Activated CD4-positive, alpha-beta T cell treated with anti-CD3 and anti-CD28 coated beads, Interleukin-2, amount 50 U/mL, for 24 hours (primary cell): Measurements from ENCODE around the gene MUL1.
"Not testable (repeated sequence)": the region's sequence is repeated elsewhere in the genome, so short reads cannot be mapped to it uniquely, and the experiment has no call there.

Source experiments
- DNase-seq, 2 donors: peaks; one replicate each; pipeline ENCODE4 v3.0.0-alpha.2; 2020; ENCODE audit warnings: low read depth in 1 of 2, low spot score in 1 of 2

Gene MUL1

DNA sequence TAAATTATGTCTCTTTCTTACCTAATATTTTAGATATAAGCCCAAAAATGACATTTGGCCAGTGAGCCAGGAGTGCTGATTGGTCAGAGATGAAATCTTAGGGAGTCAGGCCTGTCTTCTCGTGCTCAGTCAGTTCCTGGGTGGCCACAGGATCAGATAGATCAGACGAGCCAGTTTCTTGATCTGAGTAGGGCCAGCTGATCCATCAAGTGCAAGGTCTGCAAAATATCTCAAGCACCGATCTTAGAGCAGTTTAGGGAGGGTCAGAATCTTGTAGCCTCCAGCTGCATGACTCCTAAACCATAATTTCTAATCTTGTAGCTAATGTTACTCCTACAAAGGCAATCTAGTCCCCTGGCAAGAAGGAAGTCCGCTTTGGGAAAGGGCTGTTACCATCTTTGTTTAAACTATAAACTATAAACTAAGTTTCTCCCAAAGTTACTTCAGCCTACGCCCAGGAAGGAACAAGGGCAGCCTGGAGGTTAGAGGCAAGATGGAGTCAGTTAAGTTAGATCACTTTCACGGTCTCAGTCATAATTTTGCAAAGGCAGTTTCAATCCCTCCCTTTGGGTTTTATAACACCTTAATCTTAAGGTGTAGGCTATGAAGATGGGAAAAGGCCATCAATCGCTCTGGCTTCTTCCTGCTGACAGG is 11.8 kb upstream of the MUL1 start:
- DNase-seq, result not testable (repeated sequence)

DNA sequence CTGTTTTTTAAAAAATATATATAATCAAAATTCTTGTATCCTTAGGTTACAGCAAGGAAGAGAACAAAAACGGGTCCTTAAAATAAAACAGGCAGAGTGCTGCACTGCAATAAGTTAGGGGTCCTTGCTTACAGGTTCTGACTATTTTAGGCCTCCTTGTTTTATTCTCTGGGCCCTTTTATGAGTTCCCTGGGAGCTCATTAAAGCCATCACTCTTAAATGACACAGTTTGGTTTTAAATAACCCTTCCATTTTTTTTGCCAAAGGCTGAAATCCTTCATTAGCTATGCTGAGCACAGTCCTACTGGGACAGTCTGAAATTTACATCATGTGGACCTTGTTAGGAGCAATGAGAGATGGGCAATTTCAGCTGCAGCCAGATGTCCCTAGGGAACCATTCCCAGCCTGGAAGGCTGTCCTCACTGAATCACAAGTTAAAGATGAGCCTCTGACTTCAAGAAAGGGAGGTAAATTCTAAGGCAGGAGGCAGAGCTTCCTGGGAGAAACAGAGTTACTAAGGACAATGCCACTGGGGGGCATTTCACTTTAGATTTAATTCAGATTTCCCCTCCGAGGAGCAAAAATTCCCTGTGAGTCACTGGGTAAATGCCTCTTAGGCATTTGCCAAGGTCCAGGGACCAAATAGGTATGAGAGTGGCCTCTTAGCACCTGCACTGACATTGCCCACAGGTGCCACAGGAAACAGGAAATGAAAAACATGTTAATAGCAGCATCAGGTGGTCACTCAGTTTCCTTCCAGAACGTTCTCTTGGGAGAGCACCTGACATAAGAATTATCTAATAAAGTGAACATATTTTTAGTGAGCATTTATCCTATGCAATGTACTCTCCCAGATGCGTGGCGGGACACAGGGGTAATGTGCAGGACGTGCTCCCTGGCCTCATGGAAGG is 3.8 kb upstream of the MUL1 start:
- no peak for DNase-seq

DNA sequence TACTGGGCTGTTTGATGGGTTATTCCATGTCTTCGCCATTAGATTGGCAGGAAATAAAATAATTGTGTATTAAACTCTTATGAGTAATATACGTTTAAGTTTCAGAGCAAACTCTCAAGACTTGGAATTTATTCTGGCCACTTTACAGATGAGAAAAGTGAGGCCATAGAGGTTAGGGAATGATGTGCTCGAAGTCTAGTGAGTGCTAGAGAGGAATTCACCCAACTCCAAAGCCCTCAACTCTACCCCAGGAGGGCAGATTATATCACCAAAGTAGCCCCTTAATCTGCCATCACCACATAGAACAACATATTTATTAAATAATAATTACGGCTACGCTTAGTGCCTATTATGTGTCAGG is 440 bp upstream of the MUL1 start:
- DNase-seq, result no peak

DNA sequence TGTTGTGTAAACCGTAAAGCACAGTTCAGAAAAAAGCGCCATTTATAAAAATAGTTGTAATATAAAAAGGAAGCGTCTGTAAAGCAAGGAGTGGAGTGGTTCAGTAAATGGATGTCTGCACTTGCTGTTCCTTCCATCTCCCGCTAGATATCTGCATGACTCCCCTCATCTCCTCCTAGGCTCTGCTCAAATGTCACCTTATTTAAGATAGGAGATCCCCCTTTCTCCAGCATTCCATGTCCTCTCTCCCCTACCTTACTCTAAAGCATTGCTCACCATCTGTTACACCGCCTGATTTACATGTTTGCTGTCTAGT is 745 bp downstream of the MUL1 start:
- no peak for DNase-seq

DNA sequence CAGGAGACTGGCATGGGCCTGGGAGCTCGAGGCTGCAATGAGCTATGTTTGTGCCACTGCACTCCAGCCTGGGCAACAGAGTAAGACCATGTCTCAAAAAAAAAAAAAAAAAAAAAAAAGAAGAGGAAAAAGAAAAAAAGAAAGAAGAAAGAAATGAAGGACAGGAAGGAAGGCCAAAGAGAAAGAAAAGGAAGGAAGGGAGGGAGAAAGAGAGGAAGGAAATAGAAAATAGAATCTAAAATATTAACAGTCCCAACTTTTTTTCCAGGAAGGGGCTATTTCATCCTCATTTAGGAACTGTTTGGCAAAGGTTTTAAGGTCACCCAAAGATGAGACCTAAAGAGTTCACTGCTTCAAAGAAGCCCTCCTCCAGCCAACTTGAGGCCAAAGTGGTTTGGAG is 2.5 kb downstream of the MUL1 start:
- no peak for DNase-seq

DNA sequence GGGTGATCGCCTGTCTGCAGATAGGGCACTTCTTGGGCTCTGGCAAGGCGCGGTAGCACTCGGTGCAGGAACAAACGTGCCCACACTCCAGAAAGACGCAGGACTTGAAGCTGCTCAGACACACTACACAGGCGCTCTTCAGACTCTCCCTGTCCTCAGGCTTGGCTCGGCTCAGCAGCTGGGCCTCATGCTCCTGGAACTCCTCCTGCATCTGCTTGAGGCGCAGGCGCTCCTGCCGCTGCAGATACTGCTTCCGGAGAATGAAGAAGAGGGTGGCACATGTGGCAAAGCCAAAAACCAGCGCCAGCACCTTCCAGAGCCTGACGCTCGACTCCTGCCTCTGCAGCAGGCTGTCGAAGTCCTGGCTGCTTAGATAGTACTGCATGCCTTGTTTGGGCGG is 7.2 kb downstream of the MUL1 start:
- no peak for DNase-seq

DNA sequence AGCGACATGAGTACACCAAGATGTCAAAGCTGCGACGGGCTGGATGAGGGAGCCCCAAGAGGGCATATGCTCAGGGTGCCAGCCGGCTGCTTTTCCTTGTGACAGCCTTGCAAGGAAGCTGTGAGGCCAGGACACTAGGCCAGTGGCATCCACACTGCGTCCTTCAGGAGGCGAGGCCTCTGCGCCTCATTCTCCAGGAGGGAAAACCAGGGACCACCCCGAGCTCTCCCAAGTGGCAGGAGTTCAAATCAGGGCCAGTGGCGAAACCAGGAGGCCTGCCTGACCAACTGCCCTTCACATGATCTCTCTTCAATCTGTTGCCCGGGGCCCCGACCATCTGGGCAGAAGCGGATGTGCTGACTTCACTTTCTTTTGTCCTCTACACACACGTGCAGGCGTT is 8.2 kb downstream of the MUL1 start:
- DNase-seq, result no peak

DNA sequence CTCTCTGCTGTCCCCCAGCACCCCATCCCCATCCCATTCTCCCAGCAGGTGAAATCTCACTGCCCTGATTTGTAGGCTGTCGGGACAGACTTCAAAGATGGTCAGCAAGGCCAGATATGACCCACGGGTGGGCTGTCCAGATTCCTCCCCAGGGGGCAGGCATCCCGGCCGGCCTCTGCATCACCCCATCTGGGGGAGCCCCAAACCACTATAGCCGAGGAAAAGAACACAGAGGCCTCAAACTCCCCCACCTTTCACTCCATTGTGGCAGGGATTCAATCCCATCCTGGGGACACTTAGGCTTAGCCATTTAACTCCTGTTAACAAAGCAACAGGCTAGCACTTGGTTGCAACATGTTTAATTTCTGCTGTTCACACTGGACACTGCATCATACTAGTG is 8.8 kb downstream of the MUL1 start:
- no peak for DNase-seq

DNA sequence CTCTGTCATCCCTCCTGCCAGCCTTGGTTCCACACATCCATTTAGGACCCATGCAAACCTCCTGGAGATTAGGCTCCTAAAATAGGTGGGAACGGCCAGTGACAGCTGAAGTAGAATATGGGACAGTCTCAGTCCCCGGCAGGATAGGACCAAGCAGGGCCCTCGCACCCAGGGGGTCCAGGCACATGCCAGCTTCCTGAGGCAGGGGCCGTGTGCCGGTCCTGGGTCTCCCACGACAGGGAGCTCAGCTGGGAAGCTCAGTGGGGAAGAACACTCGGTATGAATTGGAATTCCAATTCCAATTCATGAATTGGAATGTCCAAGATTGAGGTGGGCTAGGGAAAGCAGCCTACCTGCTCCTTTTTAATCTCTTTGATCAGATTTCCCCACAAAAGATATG is 9.8 kb downstream of the MUL1 start:
- no peak for DNase-seq

DNA sequence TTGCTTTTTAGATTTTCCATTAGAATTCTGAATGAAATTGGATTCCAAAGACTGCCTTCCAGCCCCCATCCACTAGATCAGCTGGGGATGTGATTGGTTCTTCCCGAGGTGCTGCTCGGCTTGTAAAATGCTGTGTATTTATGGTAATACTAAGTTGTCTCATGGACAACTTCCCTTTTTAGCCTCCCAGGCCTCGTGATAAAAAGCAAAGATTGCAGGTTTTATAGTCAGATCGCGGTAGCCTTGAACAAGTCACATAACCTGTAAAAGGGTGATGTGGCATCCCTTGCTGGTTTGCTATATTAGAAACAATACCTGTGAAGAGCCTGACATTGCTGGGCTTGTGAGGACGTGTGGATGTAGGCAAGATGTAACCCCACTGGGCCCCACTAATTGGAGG is 10.4 kb downstream of the MUL1 start:
- no peak for DNase-seq

DNA sequence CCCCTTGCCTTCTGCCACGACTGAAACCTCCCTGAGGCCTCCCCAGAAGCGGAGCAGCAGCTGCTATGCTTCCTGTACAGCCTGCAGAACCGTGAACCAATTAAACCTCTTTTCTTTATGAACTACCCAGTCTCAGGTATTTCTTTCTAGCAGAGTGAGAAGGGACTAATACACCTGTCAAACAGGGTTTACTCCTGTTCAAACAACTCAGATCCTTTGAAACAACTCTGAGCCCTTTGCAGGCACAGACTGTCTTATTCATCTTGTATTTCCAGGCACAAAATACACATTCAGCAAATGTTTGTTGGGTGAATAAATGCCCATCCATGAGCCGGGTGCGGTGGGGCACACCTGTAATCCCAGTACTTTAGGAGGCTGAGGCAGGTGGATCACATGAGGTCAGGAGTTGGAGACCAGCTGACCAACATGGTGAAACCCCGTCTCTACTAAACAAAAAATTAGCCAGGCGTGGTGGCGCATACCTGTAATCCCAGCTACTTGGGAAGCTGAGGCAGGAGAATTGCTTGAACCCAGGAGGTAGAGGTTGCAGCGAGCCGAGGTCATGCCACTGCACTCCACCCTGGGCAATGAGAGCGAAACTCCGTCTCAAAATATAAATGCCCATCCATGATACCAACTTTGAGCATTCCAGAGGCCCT is 11.1 kb downstream of the MUL1 start:
- not testable (repeated sequence) for DNase-seq

DNA sequence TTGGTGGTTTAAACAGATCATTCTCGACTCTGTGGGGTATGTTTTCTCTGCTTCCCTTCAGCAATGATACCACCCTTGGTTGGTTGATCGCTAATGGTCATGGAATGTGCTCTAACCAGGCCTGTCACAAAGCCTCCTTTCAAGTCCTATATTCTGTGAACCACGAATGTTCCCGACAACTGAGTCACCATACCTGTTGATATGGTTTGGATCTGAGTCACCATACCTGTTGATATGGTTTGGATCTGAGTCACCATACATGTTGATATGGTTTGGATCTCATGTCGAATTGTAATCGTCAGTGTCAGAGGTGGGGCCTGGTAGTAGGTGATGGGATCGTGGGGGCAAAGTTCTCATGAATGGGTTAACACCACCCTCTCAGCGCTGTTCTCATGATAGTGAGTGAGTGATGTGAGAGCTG is 11.7 kb downstream of the MUL1 start:
- peak in 1 of 2 donors; percentile 38 for DNase-seq

DNA sequence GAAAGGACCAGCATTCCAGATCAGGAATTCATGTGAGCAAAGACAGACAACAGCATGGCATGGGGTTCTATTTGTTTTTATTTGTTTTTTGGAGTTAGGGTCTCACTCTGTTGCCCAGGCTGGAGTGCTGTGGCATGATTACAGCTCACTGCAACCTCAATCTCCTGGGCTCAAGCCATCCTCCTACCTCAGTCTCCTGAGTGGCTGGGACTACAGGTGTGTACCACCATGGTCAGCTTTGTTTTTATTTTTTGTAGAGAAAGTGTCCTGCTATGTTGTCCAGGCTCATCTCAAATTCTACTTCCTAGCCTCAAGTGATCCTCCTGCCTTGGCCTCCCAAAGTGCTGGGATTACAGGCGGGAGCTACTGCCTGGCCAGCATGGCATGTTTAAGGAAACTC is 12.3 kb downstream of the MUL1 start:
- no peak for DNase-seq

DNA sequence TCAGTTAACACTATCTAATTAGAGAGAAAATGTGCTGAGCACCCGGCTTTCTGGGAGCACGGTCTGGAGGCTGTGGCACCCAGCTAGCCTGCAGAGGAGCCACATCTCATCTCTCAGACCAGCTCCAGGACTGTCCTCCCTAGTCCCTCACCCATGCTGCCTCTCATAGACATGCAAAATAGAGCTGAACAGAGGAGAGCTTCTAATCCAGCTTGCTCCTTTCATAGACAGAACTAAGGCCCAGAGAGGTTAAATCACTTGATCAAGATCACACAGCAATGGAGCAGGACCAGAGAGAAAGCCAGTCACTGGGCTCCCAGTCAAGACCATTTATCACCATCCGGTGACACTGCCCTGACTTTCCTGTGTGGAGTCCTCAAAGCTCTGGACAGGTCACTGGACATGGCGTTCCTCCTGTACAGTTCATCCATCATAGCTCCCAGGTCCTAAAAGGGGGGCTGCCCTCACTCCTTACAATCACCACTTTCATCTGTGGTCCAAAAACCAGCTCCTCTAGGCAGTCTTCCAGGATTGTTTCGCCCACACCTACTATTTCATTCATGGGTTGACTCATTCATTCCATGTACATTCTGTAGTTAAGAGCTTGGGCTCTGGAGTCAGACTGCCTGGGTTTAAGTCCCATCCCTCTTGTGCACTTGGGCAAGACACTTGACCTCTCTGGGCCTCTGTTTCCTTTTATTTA is 13.2 kb downstream of the MUL1 start:
- no peak for DNase-seq

DNA sequence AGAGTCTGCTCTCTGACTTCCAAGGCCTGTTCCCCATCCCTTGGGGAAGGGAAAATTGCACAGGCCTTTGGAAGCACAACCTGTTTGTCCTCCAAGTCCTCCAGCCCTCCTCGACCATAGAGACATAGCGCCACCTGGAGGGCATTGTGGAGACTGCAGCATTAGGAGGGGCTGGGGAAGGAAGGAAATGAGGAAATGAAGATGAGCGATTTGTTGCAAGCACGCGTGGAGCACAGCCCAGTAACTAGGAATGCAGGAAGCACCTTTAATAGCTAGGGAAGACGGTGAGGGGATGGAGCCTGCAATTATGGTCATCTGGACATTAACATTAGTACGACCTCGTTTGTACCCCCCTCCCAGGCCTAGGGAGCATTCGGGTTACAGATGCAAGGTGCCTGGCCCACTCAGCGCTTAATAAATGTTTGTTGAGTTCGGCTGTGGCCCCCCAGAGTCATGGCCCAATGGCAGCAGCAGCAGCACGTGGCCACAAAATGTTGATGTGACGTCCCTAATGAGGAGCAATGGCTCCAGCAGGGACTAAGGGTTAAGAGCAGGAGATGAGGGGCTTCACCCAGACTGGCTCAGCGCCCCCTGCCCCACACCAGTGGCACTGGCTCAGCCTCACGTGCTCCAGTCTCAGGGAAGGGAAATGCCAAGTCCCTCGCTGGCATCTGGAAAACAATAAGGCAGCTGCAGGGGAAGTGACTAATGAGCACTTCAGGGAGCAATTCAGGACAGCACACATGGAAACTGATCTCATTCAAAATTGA is 13.9 kb downstream of the MUL1 start:
- DNase-seq, result peak; percentile 75 to 85

DNA sequence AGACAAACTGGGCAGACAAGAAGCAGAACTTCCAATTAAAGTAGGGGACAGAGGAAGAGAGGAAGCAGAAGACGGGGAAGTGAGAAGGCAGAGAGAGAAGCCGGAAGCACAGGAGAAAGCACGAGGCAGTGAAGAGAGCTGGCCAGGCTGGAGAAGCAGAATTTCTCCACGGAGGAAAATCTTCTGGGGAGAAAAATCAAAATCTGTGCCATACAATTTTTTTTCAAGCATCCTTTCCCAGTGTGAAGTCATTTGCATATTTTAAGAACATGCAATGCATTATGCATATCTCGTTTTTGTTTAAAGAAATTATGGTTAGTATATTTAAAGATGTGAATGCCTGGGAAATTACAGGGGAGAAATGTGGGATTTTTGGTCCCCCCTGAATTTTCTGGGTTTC is 14.6 kb downstream of the MUL1 start:
- no peak for DNase-seq

DNA sequence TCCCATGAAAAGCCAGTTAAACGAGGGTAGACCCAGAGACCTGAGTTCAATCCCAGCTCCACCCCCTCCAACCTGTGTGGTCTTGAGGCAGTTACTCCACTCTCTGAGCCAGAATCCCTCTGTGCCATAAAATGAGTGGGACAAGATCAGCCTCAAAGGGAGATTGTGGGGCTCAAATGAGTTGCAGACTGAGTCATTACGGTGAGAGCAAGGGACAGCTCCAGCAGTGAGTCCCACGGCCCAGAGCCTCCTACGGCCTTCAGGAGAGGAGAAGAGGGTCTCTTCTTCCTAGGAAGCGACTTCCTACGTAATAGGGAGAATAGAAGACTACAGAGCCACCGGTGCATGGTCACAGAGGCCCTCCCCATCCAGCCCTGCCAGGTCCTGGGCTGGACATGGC is 15.2 kb downstream of the MUL1 start:
- no peak for DNase-seq

DNA sequence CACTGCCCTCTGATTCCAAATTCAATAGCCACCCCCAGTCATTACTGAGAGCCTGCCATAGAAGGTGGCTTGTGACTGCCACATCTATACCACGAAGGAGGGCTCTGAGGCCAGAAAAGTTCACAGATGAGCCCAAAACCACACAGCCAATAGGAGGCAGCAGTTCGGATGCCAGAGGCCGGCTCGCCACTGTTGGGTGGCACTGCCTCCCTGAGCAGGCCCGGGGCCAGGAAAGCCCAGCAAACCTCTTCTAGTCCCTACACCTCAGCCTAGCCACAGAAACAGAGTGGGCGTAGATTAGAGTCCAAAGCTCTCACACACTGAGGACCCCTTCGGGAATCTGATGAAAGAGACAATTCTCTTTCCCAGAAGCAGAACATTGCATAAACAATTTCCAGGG is 16.1 kb downstream of the MUL1 start:
- DNase-seq, result no peak

DNA sequence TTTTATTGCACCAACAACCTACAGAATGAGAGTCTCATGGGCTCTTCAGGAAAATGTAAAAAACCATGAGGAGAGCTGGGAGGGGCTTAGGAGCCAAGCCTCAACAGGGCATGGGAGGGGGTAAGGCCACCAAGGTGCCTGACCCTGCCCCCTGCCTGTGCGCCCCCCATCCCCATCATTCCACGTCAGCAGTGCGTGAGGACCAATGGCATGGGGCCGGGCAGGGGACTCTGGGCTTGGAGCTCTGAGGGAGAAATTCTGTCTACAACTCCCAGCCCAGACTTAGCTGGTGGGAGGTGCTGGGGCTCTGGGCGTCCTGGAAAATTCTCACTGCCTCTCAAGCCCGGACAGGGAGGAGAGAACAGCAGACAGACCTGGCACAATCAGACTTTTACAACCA is 16.8 kb downstream of the MUL1 start:
- no peak for DNase-seq

DNA sequence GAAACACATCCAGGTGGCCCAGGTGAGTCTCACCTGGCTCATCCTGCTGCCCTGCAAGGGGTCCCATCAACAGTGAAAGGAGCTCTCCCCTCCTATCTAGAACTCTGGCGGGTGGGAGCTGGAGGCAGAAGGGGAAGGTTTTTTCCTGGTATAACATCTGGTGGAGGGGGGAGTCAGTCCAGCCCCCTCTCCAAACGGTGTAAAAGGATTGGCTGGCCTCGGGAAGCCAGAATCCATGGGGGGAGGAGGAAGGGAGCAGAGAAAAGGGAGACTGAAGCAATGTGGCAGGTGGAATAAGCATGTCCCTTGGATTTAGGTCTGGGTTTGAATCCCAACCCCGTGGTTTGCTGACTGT is 20.7 kb downstream of the MUL1 start:
- DNase-seq, result no peak
